ENCODE data around the gene ATP5PB.

DNA sequence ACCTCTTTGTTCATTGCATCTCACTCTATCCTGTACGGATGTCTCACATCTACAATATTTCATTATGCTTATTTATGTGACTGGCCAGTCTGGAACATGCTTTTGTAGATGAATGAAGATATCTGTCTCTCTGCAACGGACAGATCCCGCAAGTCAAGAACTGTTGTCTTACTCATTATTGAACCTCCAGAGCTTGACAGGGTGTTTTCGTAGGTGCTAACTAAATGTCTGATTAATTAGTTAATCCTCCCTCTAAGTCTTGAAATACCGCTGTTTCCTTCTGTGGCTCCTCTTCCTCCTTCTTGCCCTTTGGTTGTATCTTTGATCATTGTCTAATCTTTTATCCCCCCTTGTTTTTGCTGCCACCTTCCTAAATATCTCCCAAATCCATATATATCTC lies 21.3 kb downstream of the ATP5PB start:
- TF ChIP-seq POLR2A (IDR thresholded peaks at IDR 0.05) = no peak
- no peak for TF ChIP-seq CTCF (IDR thresholded peaks at IDR 0.05)
